DOHH2 (cell line): ENCODE data around the gene BTG2.

Experiments used
- H3F3A ChIP-seq: fragments of 200-600 bp; sonication (generic), shearing (Covaris generic); 2 replicates; pipeline ENCODE4 v1.6.0; 2016; ENCODE audit warnings: antibody characterized with exemption, mild to moderate bottlenecking; ENCODE audit not compliant: control insufficient read depth, insufficient read depth
- H3K27ac ChIP-seq: fragments of 200-600 bp; sonication (generic); 2 replicates; pipeline ENCODE4 v1.5.1; 2014; ENCODE audit warnings: low read depth, mild to moderate bottlenecking, low read length, moderate library complexity
- H3K27me3 ChIP-seq: fragments of 200-600 bp; sonication (generic); 2 replicates; pipeline ENCODE4 v1.6.1; 2014; ENCODE audit warnings: mild to moderate bottlenecking, low read length, mixed read lengths; ENCODE audit not compliant: control insufficient read depth
- H3K36me3 ChIP-seq: fragments of 200-600 bp; sonication (generic); 2 replicates; pipeline ENCODE4 v1.6.1; 2014; ENCODE audit warnings: mild to moderate bottlenecking, low read length, moderate library complexity, mixed read lengths; ENCODE audit not compliant: control insufficient read depth
- H3K4me1 ChIP-seq: fragments of 200-600 bp; sonication (generic); 2 replicates; pipeline ENCODE4 v1.6.1; 2014; ENCODE audit warnings: mild to moderate bottlenecking, low read length, mixed read lengths; ENCODE audit not compliant: control insufficient read depth
- H3K4me2 ChIP-seq: fragments of 200-600 bp; sonication (generic); 2 replicates; pipeline ENCODE4 v1.6.0; 2014; ENCODE audit warnings: mild to moderate bottlenecking, low read length, moderate library complexity
- H3K4me3 ChIP-seq: fragments of 200-600 bp; sonication (generic); 2 replicates; pipeline ENCODE4 v1.5.1; 2014; ENCODE audit warnings: mild to moderate bottlenecking, low read length, mixed read lengths
- H3K79me2 ChIP-seq: fragments of 200-600 bp; sonication (generic); 2 replicates; pipeline ENCODE4 v1.6.1; 2014; ENCODE audit warnings: mild to moderate bottlenecking, low read length, mixed read lengths; ENCODE audit not compliant: control insufficient read depth
- H3K9me2 ChIP-seq: fragments of 200-600 bp; sonication (generic); replicated peaks from 2 replicates; pipeline ENCODE4 v1.6.1; 2014; ENCODE audit warnings: mild to moderate bottlenecking, low read length, mixed read lengths; ENCODE audit not compliant: control insufficient read depth
- H3K9me3 ChIP-seq: fragments of 200-600 bp; sonication (generic); 2 replicates; pipeline ENCODE4 v1.6.1; 2014; ENCODE audit warnings: antibody characterized with exemption, low read length, mixed read lengths; ENCODE audit not compliant: control insufficient read depth, insufficient read depth
- H4K20me1 ChIP-seq: fragments of 200-600 bp; sonication (generic); 2 replicates; pipeline ENCODE4 v1.6.0; 2014; ENCODE audit warnings: low read depth, mild to moderate bottlenecking, antibody characterized with exemption, low read length, moderate library complexity; ENCODE audit not compliant: control insufficient read depth, insufficient read depth
- EZH2phosphoT487 ChIP-seq: fragments of 200-600 bp; sonication (generic); IDR thresholded peaks from 2 replicates; pipeline ENCODE4 v1.6.1; 2017; ENCODE audit warnings: borderline replicate concordance, mild to moderate bottlenecking, antibody characterized with exemption, low read length, moderate library complexity, mixed read lengths
- TF ChIP-seq, protein P1 (sequence below): fragments of 200-600 bp; sonication (generic); IDR thresholded peaks from one replicate; pipeline ENCODE4 v1.5.1; 2014; ENCODE audit warnings: antibody characterized with exemption, mild to moderate bottlenecking, low read depth, low read length; ENCODE audit not compliant: poor library complexity, severe bottlenecking

Gene BTG2

GRCh38 chr1:203283597-203283996, 21.7 kb upstream of the BTG2 start:
- peak overlapping the region; percentile 85 for H3K4me2 ChIP-seq
- H3K9me3 ChIP-seq: no peaks in the 10 kb centered on the region
- 0 out of 2 replicates have a peak, but pooled peaks cover 3% of the 10 kb centered on the region for H3K79me2 ChIP-seq
- H4K20me1 ChIP-seq: no peaks in the 10 kb centered on the region
- H3K4me1 ChIP-seq: peaks cover 93% of the 10 kb centered on the region
- H3K4me3 ChIP-seq: peak overlapping the region; percentile 59
- no peaks in the 10 kb centered on the region for H3K27me3 ChIP-seq
- H3F3A ChIP-seq: peaks cover 48% of the 10 kb centered on the region
- peak overlapping the region; percentile 94 for H3K27ac ChIP-seq
- no peak for TF ChIP-seq EZH2phosphoT487
- TF ChIP-seq, protein P1, sequence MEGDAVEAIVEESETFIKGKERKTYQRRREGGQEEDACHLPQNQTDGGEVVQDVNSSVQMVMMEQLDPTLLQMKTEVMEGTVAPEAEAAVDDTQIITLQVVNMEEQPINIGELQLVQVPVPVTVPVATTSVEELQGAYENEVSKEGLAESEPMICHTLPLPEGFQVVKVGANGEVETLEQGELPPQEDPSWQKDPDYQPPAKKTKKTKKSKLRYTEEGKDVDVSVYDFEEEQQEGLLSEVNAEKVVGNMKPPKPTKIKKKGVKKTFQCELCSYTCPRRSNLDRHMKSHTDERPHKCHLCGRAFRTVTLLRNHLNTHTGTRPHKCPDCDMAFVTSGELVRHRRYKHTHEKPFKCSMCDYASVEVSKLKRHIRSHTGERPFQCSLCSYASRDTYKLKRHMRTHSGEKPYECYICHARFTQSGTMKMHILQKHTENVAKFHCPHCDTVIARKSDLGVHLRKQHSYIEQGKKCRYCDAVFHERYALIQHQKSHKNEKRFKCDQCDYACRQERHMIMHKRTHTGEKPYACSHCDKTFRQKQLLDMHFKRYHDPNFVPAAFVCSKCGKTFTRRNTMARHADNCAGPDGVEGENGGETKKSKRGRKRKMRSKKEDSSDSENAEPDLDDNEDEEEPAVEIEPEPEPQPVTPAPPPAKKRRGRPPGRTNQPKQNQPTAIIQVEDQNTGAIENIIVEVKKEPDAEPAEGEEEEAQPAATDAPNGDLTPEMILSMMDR: no peak
- H3K36me3 ChIP-seq: peaks cover 4% of the 10 kb centered on the region; the same call in 1 of the 2 replicates
- H3K9me2 ChIP-seq: no peaks in the 10 kb centered on the region

DNA sequence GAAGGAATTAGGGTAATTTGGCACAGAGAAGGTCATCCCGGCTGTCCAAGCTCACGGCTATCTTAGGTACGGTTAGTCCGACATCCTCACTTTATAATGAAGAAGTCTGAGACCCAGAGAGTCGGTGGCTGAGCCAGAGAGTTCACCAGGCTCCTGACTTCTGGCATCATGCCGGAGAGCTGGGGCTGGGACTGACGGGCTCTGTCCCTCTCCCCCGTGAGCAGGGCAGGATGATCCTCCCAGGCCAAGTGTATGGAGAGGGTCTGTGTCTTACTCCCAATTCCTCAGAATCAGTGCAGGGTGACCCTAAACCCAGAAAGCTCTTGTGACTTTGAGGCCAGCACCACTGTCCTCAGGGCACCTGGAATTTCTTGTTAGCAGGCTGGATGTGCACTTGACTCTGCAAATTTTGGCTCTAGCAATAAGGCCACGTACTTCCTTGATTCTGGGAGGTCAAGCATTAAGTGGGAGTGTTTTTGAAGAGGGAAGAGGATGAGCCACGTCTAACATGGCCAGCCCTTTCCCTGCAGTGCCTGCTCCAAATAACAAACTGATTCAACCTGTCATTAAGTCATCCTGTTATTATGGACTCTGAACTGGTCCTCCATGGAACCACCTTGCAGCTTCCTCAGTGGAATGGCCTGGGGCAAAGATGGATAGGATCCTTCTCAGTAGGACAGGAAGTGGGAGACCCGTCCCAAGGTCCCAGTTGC, 20.8 kb upstream of the BTG2 start:
- H3F3A ChIP-seq: peaks cover 56% of the 10 kb centered on the region
- no peaks in the 10 kb centered on the region for H3K9me2 ChIP-seq
- 0 out of 2 replicates have a peak, but pooled peaks cover 3% of the 10 kb centered on the region for H3K79me2 ChIP-seq
- no peaks in the 10 kb centered on the region for H3K27me3 ChIP-seq
- no peaks in the 10 kb centered on the region for H4K20me1 ChIP-seq
- peak overlapping the region; percentile 5; the same call in 1 of the 2 replicates for H3K4me3 ChIP-seq
- H3K27ac ChIP-seq: peak overlapping the region; percentile 94
- no peak for TF ChIP-seq EZH2phosphoT487
- TF ChIP-seq, protein P1: no peak
- H3K4me1 ChIP-seq: peaks cover 93% of the 10 kb centered on the region
- H3K4me2 ChIP-seq: peak overlapping the region; percentile 41
- peaks cover 4% of the 10 kb centered on the region; the same call in 1 of the 2 replicates for H3K36me3 ChIP-seq
- no peaks in the 10 kb centered on the region for H3K9me3 ChIP-seq

GRCh38 chr1:203286161-203286984, 18.9 kb upstream of the BTG2 start:
- Histone ChIP-seq H3K27me3 (no peaks in the 10 kb centered on the region), H3K4me3 (peak overlapping the region; percentile 70), H3F3A (peaks cover 59% of the 10 kb centered on the region), H3K9me2 (no peaks in the 10 kb centered on the region), H4K20me1 (no peaks in the 10 kb centered on the region), H3K4me1 (peaks cover 98% of the 10 kb centered on the region), H3K79me2 (0 out of 2 replicates have a peak, but pooled peaks cover 3% of the 10 kb centered on the region), H3K27ac (peak overlapping the region; percentile 98), H3K9me3 (no peaks in the 10 kb centered on the region), H3K36me3 (peaks cover 12% of the 10 kb centered on the region), H3K4me2 (peak overlapping the region; percentile 95)
- TF ChIP-seq, protein P1: no peak
- no peak for TF ChIP-seq EZH2phosphoT487
